Progenitor cell of endocrine pancreas (in vitro differentiated cells): ENCODE results near the gene CA12. TPM values are rescaled to one million over a fixed set of nuclear protein-coding genes. Genes with fewer than 3 reads are reported as not detected.

Source experiments
- DNase-seq: peaks from one replicate; pipeline ENCODE4 v3.0.0; 2021; ENCODE audit warnings: low spot score; ENCODE audit not compliant: unreplicated experiment
- H3K27ac Mint-ChIP-seq: 2 replicates; pipeline ENCODE4 v1.8.0; 2021; ENCODE audit warnings: mild to moderate bottlenecking, moderate library complexity, mixed read lengths
- H3K27me3 Mint-ChIP-seq: 2 replicates; pipeline ENCODE4 v1.8.0; 2021; ENCODE audit warnings: mixed read lengths
- H3K36me3 Mint-ChIP-seq: 2 replicates; pipeline ENCODE4 v1.8.0; 2022; ENCODE audit warnings: mixed read lengths; ENCODE audit not compliant: insufficient read depth
- H3K4me1 Mint-ChIP-seq: 2 replicates; pipeline ENCODE4 v1.8.0; 2021; ENCODE audit warnings: low read depth, mixed read lengths
- H3K4me3 Mint-ChIP-seq: 2 replicates; pipeline ENCODE4 v1.8.0; 2021; ENCODE audit warnings: low read depth, mild to moderate bottlenecking, moderate library complexity, mixed read lengths
- H3K9me3 Mint-ChIP-seq: 2 replicates; pipeline ENCODE4 v1.8.0; 2021; ENCODE audit warnings: low read depth, mixed read lengths
- CTCF ChIP-seq: fragments of 200-600 bp; sonication (generic); IDR thresholded peaks from one replicate; pipeline ENCODE4 v1.5.0; 2021; ENCODE audit warnings: antibody characterized with exemption, mild to moderate bottlenecking; ENCODE audit not compliant: unreplicated experiment
- total RNA-seq: library from RNA; stranded (reverse); gene quantifications from 2 replicates; pipeline ENCODE4 v1.2.1, GENCODE V29; 2021

Gene CA12
- total RNA-seq, 1 donor from 2014 or later, result 0.38 TPM

- TF ChIP-seq CTCF, result no peak
- no peak for DNase-seq
- H3K27me3 Mint-ChIP-seq, result no peaks in the 10 kb centered on the region
- no peaks in the 10 kb centered on the region for H3K4me1 Mint-ChIP-seq
- peaks cover 5% of the 10 kb centered on the region for H3K36me3 Mint-ChIP-seq
- H3K9me3 Mint-ChIP-seq, result no peaks in the 10 kb centered on the region
- no peak overlapping the region for H3K4me3 Mint-ChIP-seq
- H3K27ac Mint-ChIP-seq, result no peak overlapping the region
Observed at GRCh38 chr15:63287109-63287508, 94.5 kb downstream of the CA12 start.

GRCh38 chr15:63284335-63284734, 97.3 kb downstream of the CA12 start:
- peaks cover 4% of the 10 kb centered on the region for H3K36me3 Mint-ChIP-seq
- H3K9me3 Mint-ChIP-seq, result no peaks in the 10 kb centered on the region
- H3K4me3 Mint-ChIP-seq, result no peak overlapping the region
- H3K27me3 Mint-ChIP-seq, result no peaks in the 10 kb centered on the region
- DNase-seq, result no peak
- TF ChIP-seq CTCF, result no peak
- H3K4me1 Mint-ChIP-seq, result no peaks in the 10 kb centered on the region
- no peak overlapping the region for H3K27ac Mint-ChIP-seq

- H3K27me3 Mint-ChIP-seq, result no peaks in the 10 kb centered on the region
- H3K4me3 Mint-ChIP-seq, result no peak overlapping the region
- H3K36me3 Mint-ChIP-seq, result peaks cover 4% of the 10 kb centered on the region
- DNase-seq, result no peak
- H3K27ac Mint-ChIP-seq, result no peak overlapping the region
- TF ChIP-seq CTCF, result no peak
- H3K4me1 Mint-ChIP-seq, result peaks cover 2% of the 10 kb centered on the region
- no peaks in the 10 kb centered on the region for H3K9me3 Mint-ChIP-seq
Observed at GRCh38 chr15:63283126-63283525, 98.5 kb downstream of the CA12 start.

GRCh38 chr15:63277893-63278456, 103.7 kb downstream of the CA12 start:
- peaks cover 14% of the 10 kb centered on the region for H3K4me1 Mint-ChIP-seq
- H3K27me3 Mint-ChIP-seq, result peaks cover 3% of the 10 kb centered on the region

More at GRCh38 chr15:63277893-63278456, 103.7 kb downstream of the CA12 start:
- no peaks in the 10 kb centered on the region for H3K9me3 Mint-ChIP-seq
- H3K27ac Mint-ChIP-seq, result peak overlapping the region; percentile 66
- no peak for TF ChIP-seq CTCF
- H3K36me3 Mint-ChIP-seq, result peaks cover 1% of the 10 kb centered on the region
- peak overlapping the region; percentile 78 for H3K4me3 Mint-ChIP-seq
- DNase-seq, result no peak
